GM23338 (cell line): Measurements from ENCODE around the gene BANF1.

Source experiments
- CTCF ChIP-seq, 2 experiments: fragments of 200-600 bp in 1 of 2; sonication (generic) in 1 of 2; conservative IDR thresholded peaks; 2 replicates each; pipeline versions ENCODE4 v1.5.1 to v1.6.1; 2016 to 2017; ENCODE audit warnings: antibody characterized with exemption in 2 of 2, low read depth in 2 of 2, mild to moderate bottlenecking in 2 of 2, moderate library complexity in 1 of 2
- EZH2phosphoT487 ChIP-seq: fragments of 200-600 bp; sonication (generic); IDR thresholded peaks from one replicate; pipeline ENCODE4 v1.8.1; 2018; ENCODE audit warnings: antibody characterized with exemption; ENCODE audit not compliant: unreplicated experiment
- POLR2AphosphoS5 ChIP-seq: IDR thresholded peaks from 2 replicates; pipeline ENCODE4 v1.6.1; 2016; ENCODE audit warnings: antibody characterized with exemption, low read depth
- TF ChIP-seq, protein P1 (sequence below): IDR thresholded peaks from one replicate; pipeline ENCODE4 v1.6.1; 2018; ENCODE audit warnings: antibody characterized with exemption; ENCODE audit not compliant: unreplicated experiment

DNA sequence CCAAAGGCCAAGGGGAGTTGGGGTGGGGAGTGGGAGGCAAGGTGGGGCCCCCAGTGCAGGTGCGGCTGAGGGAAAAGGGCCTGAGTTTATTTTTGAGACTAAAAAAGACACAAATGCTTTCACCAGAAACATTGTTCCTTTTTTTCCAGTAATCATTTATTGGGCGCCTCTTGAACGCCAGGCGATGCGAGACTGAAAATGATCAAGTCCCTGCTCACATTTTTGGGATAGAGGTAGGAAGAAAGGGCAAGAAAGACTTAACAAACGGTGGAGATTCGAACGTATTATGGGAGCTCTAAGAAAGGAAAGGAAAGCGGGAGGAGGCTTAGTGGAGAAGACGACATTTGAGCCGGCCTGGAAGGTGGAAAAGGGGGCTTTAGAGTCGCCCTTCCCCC is 49.1 kb downstream of the BANF1 start:
- TF ChIP-seq POLR2AphosphoS5 (no peak), CTCF (conservative IDR thresholded peaks at IDR 0.05; ENCODE audit: low read depth in 2 of 2) (no peak), EZH2phosphoT487 (no peak)
- TF ChIP-seq, protein P1, sequence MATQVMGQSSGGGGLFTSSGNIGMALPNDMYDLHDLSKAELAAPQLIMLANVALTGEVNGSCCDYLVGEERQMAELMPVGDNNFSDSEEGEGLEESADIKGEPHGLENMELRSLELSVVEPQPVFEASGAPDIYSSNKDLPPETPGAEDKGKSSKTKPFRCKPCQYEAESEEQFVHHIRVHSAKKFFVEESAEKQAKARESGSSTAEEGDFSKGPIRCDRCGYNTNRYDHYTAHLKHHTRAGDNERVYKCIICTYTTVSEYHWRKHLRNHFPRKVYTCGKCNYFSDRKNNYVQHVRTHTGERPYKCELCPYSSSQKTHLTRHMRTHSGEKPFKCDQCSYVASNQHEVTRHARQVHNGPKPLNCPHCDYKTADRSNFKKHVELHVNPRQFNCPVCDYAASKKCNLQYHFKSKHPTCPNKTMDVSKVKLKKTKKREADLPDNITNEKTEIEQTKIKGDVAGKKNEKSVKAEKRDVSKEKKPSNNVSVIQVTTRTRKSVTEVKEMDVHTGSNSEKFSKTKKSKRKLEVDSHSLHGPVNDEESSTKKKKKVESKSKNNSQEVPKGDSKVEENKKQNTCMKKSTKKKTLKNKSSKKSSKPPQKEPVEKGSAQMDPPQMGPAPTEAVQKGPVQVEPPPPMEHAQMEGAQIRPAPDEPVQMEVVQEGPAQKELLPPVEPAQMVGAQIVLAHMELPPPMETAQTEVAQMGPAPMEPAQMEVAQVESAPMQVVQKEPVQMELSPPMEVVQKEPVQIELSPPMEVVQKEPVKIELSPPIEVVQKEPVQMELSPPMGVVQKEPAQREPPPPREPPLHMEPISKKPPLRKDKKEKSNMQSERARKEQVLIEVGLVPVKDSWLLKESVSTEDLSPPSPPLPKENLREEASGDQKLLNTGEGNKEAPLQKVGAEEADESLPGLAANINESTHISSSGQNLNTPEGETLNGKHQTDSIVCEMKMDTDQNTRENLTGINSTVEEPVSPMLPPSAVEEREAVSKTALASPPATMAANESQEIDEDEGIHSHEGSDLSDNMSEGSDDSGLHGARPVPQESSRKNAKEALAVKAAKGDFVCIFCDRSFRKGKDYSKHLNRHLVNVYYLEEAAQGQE, result no peak
